ENCODE data around the gene NASP.
"Not testable (repeated sequence)": the region's sequence is repeated elsewhere in the genome, so short reads cannot be mapped to it uniquely, and the experiment has no call there.

NASP gene

DNA sequence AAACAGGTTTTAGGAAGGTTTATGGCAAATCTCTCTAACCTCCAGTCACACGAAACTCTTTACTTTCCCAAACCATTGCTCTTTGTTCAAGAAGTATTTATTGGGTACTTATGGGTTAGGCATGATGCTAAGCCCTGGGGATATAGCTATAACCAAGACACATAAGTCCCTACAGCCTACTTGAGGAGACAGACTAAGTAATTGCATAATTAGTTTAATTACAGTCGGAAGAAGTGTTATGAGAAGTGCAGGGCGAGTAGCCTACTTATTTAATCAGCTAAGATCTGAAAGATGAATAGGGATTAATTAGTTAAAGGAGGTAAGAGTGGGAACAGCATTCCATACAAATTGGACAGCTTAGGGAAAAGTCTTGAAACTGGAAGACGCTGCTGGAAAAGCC is 13.2 kb upstream of the NASP start:
- Histone ChIP-seq H3K36me3 (ENCODE audit: control insufficient read depth in 1 of 2, insufficient read depth in 2 of 2, low read length in 2 of 2) (peaks cover 24 to 34% of the 10 kb centered on the region in 2 donors), H3K4me1 (ENCODE audit: control insufficient read depth in 1 of 2, insufficient read depth in 2 of 2, low read length in 2 of 2) (peaks cover 0 to 11% of the 10 kb centered on the region in 2 donors), H3K27ac (ENCODE audit: low read length) (no peak overlapping the region), H3K27me3 (ENCODE audit: low read depth, low read length) (no peaks in the 10 kb centered on the region), H3K4me3 (ENCODE audit: low read depth in 1 of 2, low read length in 2 of 2) (no peak overlapping the region), H3K9me3 (ENCODE audit: control insufficient read depth in 1 of 2, low read length in 2 of 2) (no peaks in the 10 kb centered on the region)

DNA sequence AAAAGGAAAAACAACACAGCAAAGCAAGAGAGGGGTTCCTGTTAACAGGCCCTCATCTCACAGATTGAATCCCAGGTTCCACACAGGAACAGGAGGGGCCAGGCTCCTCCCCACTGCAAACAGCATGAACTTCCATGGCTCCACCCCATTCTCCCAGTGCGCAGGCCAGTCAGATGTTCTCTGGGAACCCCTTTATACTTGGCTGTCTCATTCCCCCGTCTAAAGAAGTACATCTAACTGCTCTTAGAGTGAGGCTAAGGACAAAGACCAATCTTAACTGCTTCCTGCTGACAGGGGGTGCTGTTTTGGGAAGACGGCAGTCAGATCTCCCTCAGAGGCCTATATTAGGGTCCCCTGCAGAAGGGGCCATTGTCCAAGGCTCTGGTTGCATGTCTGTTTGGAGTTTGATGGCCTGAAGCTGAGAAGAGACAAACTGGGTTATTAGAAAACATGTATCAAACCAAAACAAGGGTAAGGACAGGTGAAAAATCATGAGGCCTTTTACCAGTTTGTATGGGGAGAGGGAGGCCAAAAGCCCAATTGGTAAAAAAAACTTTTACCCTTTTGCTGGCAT is 10.5 kb upstream of the NASP start:
- H3K4me1 ChIP-seq (ENCODE audit: control insufficient read depth in 1 of 2, insufficient read depth in 2 of 2, low read length in 2 of 2) = no peaks in the 10 kb centered on the region
- H3K9me3 ChIP-seq (ENCODE audit: control insufficient read depth in 1 of 2, low read length in 2 of 2) = no peaks in the 10 kb centered on the region
- H3K27me3 ChIP-seq (ENCODE audit: low read depth, low read length) = no peaks in the 10 kb centered on the region
- no peak overlapping the region for H3K27ac ChIP-seq (ENCODE audit: low read length)
- H3K4me3 ChIP-seq (ENCODE audit: low read depth in 1 of 2, low read length in 2 of 2) = no peak overlapping the region
- H3K36me3 ChIP-seq (ENCODE audit: control insufficient read depth in 1 of 2, insufficient read depth in 2 of 2, low read length in 2 of 2) = peaks cover 10 to 15% of the 10 kb centered on the region in 2 donors

DNA sequence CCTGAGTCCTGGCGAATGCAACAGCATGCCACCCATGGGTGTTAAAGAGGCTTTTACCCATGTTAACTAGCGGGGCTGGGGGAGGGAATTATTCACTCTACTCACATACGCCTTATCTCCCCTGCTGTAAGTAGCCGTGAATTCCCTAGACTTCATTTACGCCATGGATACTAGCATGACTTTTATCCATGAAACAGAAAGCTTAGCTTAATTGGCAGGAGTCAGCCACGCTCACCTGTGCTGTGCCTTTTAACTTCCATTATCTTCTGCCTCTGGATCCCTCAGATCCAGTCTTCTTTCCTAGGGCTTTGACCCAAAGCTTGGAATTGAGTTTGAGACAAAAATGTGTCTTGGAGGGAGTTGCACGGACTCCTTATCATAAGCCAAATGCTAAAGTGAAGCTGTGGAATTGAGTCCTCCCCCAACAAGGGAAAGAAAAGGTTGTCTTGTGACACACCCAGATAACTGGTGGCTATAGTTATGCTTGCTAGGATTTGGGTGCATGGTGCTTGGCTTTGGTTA is 9.7 kb upstream of the NASP start:
- Histone ChIP-seq H3K27ac (ENCODE audit: low read length) (no peak overlapping the region), H3K27me3 (ENCODE audit: low read depth, low read length) (no peaks in the 10 kb centered on the region), H3K4me3 (ENCODE audit: low read depth in 1 of 2, low read length in 2 of 2) (no peak overlapping the region), H3K9me3 (ENCODE audit: control insufficient read depth in 1 of 2, low read length in 2 of 2) (no peaks in the 10 kb centered on the region), H3K4me1 (ENCODE audit: control insufficient read depth in 1 of 2, insufficient read depth in 2 of 2, low read length in 2 of 2) (no peaks in the 10 kb centered on the region), H3K36me3 (ENCODE audit: control insufficient read depth in 1 of 2, insufficient read depth in 2 of 2, low read length in 2 of 2) (peaks cover 1 to 7% of the 10 kb centered on the region in 2 donors)

DNA sequence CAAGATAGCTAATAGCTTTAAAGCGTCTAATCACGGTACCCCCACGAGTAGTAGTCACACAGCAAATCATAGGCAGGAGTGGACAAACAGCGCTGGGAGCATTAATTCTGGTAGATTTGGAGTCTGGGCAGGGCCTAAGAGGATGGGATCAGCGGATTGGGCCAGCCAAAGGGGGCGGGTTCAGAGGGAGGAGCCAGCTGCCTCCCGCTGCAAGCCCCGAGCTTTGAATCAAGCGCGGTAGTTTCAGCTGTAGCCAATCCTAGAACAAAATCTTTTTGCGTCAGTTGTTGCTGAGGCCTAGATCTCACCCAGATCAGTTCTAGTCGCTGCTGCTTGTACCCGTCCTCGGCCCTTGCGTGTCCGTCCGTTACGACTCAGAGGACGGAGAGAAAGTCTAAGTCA is 576 bp upstream of the NASP start:
- Histone ChIP-seq H3K4me3 (ENCODE audit: low read depth in 1 of 2, low read length in 2 of 2) (peak overlapping the region; percentile 98 to 100), H3K36me3 (ENCODE audit: control insufficient read depth in 1 of 2, insufficient read depth in 2 of 2, low read length in 2 of 2) (peaks cover 0 to 4% of the 10 kb centered on the region in 2 donors), H3K27me3 (ENCODE audit: low read depth, low read length) (no peaks in the 10 kb centered on the region), H3K9me3 (ENCODE audit: control insufficient read depth in 1 of 2, low read length in 2 of 2) (no peaks in the 10 kb centered on the region), H3K4me1 (ENCODE audit: control insufficient read depth in 1 of 2, insufficient read depth in 2 of 2, low read length in 2 of 2) (peaks cover 10 to 23% of the 10 kb centered on the region in 2 donors), H3K27ac (ENCODE audit: low read length) (peak overlapping the region; percentile 91)

DNA sequence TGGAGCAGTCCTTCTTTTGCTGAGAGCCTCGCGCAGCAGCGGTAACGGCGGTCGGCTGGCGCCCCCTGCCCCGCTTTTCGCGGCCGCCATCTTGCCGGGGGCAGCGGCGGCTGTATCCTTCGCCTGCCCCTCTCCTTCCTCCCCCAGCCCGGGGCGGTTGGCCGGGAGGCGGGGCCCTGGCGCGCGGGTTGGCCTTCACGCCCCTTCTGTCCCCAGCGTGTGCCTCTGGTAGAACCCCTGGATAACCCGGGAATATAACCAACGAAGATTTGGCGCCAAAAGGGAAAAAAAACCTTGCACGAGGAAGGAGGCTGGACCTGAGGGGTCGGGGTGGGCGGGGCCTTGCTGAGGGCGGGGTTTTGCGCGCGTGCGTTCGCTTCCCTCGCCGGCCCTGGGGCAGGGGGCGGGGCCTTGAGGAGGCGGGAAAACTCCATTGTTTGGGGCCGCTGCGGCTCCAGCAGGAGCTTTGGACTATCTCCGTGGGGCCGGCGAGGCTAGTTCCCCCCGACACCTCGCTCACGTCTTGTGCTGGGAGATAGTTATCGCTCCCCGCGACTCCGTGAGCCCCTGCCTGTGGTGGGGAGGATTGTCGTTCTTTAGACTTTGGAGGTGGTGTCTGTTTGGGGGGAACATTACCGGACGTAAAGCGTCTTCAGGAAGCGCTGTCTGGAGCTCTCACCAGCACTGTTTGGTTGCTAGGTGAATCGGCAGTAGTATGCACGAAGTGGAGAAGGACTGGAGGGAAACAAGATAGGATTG is 689 bp downstream of the NASP start:
- H3K4me3 ChIP-seq (ENCODE audit: low read depth in 1 of 2, low read length in 2 of 2) = peak overlapping the region; percentile 98 to 100
- H3K9me3 ChIP-seq (ENCODE audit: control insufficient read depth in 1 of 2, low read length in 2 of 2) = no peaks in the 10 kb centered on the region
- peak overlapping the region; percentile 91 for H3K27ac ChIP-seq (ENCODE audit: low read length)
- no peaks in the 10 kb centered on the region for H3K27me3 ChIP-seq (ENCODE audit: low read depth, low read length)
- peaks cover 0 to 4% of the 10 kb centered on the region in 2 donors for H3K36me3 ChIP-seq (ENCODE audit: control insufficient read depth in 1 of 2, insufficient read depth in 2 of 2, low read length in 2 of 2)
- H3K4me1 ChIP-seq (ENCODE audit: control insufficient read depth in 1 of 2, insufficient read depth in 2 of 2, low read length in 2 of 2) = peaks cover 10 to 23% of the 10 kb centered on the region in 2 donors

DNA sequence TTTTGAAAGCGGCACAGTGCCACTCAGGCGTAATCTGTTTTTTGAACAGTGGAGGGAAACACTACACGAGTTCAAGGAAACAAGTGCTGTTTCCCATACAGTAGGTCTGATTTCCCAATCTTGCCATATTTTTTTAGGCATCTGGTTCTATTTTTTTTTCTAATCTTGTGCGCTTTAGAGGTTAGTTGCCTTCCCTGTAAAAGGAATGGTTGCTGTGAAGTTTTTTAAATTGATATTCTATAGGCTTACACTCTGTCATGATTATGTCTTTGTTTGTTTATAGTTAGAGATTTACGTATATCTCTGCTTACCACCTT is 1.2 kb downstream of the NASP start:
- Histone ChIP-seq H3K36me3 (ENCODE audit: control insufficient read depth in 1 of 2, insufficient read depth in 2 of 2, low read length in 2 of 2) (peaks cover 0 to 4% of the 10 kb centered on the region in 2 donors), H3K9me3 (ENCODE audit: control insufficient read depth in 1 of 2, low read length in 2 of 2) (no peaks in the 10 kb centered on the region), H3K27me3 (ENCODE audit: low read depth, low read length) (no peaks in the 10 kb centered on the region), H3K4me1 (ENCODE audit: control insufficient read depth in 1 of 2, insufficient read depth in 2 of 2, low read length in 2 of 2) (peaks cover 10 to 23% of the 10 kb centered on the region in 2 donors), H3K4me3 (ENCODE audit: low read depth in 1 of 2, low read length in 2 of 2) (peak overlapping the region; percentile 81 to 100), H3K27ac (ENCODE audit: low read length) (peak overlapping the region; percentile 49)

DNA sequence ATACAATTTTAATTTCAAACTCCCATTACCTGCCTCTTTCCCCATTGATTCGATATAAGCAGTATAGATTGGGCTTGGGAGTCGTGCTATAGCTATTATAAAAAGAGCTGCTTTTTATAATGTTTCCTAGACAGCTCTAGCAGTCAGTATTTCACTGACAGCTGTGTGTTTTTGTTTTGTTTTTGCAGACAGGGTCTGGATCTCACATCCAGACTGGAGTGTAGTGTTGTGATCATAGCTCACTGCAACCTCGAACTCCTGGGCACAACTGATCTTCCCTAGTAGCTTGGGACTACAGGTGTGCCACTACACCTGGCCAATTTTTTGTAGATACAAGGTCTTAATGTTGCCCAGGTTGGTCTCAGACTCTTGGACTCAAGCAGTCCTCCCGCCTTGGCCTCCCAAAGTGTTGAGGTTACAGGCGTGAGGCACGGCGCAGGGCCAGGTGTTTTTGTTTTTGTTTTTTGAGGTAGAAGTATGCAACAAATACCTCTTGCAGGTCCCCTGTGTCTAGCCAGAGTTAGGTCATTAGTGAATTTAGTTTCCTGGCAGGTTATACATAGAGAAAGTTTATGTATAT is 1.7 kb downstream of the NASP start:
- Histone ChIP-seq H3K4me1 (ENCODE audit: control insufficient read depth in 1 of 2, insufficient read depth in 2 of 2, low read length in 2 of 2) (peaks cover 10 to 23% of the 10 kb centered on the region in 2 donors), H3K27me3 (ENCODE audit: low read depth, low read length) (no peaks in the 10 kb centered on the region), H3K4me3 (ENCODE audit: low read depth in 1 of 2, low read length in 2 of 2) (peak overlapping the region; percentile 81 to 100), H3K9me3 (ENCODE audit: control insufficient read depth in 1 of 2, low read length in 2 of 2) (no peaks in the 10 kb centered on the region), H3K27ac (ENCODE audit: low read length) (peak overlapping the region; percentile 49), H3K36me3 (ENCODE audit: control insufficient read depth in 1 of 2, insufficient read depth in 2 of 2, low read length in 2 of 2) (peaks cover 0 to 4% of the 10 kb centered on the region in 2 donors)

DNA sequence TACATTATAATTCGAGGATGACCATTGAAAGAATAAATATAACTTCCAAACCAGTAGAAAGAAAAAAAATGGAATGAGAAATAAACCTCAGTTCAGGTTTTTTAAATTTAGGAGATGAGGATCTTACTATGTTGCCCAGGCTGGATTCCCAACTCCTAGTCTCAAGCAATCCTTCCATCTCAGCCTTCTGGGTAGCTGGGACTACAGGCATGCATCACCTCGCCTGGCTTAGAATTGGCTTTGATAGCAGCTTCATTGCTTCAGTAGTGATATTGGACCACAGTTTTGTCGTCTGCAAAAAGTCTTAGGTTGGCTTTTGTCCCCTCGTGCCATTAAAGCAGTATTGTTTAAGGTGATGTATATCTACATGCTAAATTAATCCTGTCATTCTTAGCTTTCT is 2.9 kb downstream of the NASP start:
- peaks cover 10 to 23% of the 10 kb centered on the region in 2 donors for H3K4me1 ChIP-seq (ENCODE audit: control insufficient read depth in 1 of 2, insufficient read depth in 2 of 2, low read length in 2 of 2)
- peaks cover 2 to 4% of the 10 kb centered on the region in 2 donors for H3K36me3 ChIP-seq (ENCODE audit: control insufficient read depth in 1 of 2, insufficient read depth in 2 of 2, low read length in 2 of 2)
- H3K27me3 ChIP-seq (ENCODE audit: low read depth, low read length) = no peaks in the 10 kb centered on the region
- H3K4me3 ChIP-seq (ENCODE audit: low read depth in 1 of 2, low read length in 2 of 2) = no peak overlapping the region
- H3K9me3 ChIP-seq (ENCODE audit: control insufficient read depth in 1 of 2, low read length in 2 of 2) = no peaks in the 10 kb centered on the region
- no peak overlapping the region for H3K27ac ChIP-seq (ENCODE audit: low read length)

DNA sequence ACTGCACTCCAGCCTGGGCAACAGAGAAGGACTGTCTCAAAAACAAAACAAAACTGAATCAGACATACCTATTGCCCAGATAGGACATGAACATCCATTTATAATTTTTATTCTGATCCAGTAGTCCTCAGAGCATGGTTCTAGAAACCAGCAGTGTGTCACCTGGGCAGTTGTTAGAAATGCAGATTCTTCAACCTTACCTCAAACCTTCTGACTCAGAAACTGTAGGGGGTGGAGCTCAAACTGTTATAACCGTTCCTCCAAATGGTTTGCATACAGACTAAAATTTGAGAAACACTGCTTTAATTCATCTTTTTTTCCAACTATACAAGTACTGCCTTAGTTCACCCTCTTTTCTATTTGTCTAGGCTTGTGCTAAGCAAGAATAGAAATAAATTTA is 6.0 kb downstream of the NASP start:
- Histone ChIP-seq H3K27ac (ENCODE audit: low read length) (no peak overlapping the region), H3K27me3 (ENCODE audit: low read depth, low read length) (no peaks in the 10 kb centered on the region), H3K36me3 (ENCODE audit: control insufficient read depth in 1 of 2, insufficient read depth in 2 of 2, low read length in 2 of 2) (peaks cover 0 to 2% of the 10 kb centered on the region in 2 donors), H3K9me3 (ENCODE audit: control insufficient read depth in 1 of 2, low read length in 2 of 2) (no peaks in the 10 kb centered on the region), H3K4me1 (ENCODE audit: control insufficient read depth in 1 of 2, insufficient read depth in 2 of 2, low read length in 2 of 2) (peaks cover 10 to 19% of the 10 kb centered on the region in 2 donors), H3K4me3 (ENCODE audit: low read depth in 1 of 2, low read length in 2 of 2) (no peak overlapping the region)

DNA sequence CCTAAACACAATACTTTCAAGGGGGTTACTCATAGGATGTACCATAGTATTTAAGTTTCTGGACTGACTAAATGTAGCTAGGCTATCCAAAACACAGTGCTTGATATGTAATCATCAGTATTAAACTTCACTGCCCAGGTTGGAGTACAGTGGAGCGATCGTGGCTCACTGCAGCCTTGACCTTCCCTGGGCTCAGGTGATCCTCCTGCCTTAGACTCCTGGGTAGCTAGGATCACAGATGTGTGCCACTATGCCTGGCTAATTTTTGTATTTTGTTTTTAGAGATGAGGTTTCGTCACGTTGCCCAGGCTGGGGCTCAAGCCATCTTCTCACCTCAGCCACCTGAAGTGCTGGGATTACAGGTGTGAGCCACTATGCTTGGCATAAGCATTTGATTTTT is 10.6 kb downstream of the NASP start:
- H3K27me3 ChIP-seq (ENCODE audit: low read depth, low read length) = no peaks in the 10 kb centered on the region
- no peak overlapping the region for H3K27ac ChIP-seq (ENCODE audit: low read length)
- no peaks in the 10 kb centered on the region for H3K4me1 ChIP-seq (ENCODE audit: control insufficient read depth in 1 of 2, insufficient read depth in 2 of 2, low read length in 2 of 2)
- H3K36me3 ChIP-seq (ENCODE audit: control insufficient read depth in 1 of 2, insufficient read depth in 2 of 2, low read length in 2 of 2) = peaks cover 0 to 17% of the 10 kb centered on the region in 2 donors
- no peaks in the 10 kb centered on the region for H3K9me3 ChIP-seq (ENCODE audit: control insufficient read depth in 1 of 2, low read length in 2 of 2)
- H3K4me3 ChIP-seq (ENCODE audit: low read depth in 1 of 2, low read length in 2 of 2) = no peak overlapping the region

DNA sequence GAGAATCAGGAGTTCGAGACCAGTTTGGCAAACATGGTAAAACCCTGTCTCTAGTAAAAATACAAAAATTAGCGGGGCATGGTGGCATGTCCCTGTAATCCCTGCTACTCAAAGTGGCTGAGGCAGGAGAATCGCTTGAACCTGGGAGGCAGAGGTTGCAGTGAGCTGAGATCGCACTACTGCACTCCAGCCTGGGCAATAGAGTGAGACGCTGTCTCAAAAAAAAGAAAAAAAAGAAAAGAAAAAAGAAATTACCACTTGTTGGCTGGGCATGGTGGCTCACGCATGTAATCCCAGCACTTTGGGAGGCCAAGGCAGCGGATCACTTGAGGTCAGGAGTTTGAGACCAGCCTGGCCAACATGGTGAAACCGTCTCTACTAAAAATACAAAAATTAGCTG is 12.9 kb downstream of the NASP start:
- H3K4me1 ChIP-seq (ENCODE audit: control insufficient read depth in 1 of 2, insufficient read depth in 2 of 2, low read length in 2 of 2); H3K27ac ChIP-seq (ENCODE audit: low read length); H3K9me3 ChIP-seq (ENCODE audit: control insufficient read depth in 1 of 2, low read length in 2 of 2); H3K27me3 ChIP-seq (ENCODE audit: low read depth, low read length); H3K4me3 ChIP-seq (ENCODE audit: low read depth in 1 of 2, low read length in 2 of 2): not testable (repeated sequence)
- H3K36me3 ChIP-seq (ENCODE audit: control insufficient read depth in 1 of 2, insufficient read depth in 2 of 2, low read length in 2 of 2) = peaks cover 0 to 14% of the 10 kb centered on the region in 2 donors

Data from muscle layer of duodenum (tissue), 2 donors.